ENCODE data around the gene SPATA13.

SPATA13 gene

GRCh38 chr13:24263632-24264031 lies 103.1 kb downstream of the SPATA13 start:
- no peak for DNase-seq

DNA sequence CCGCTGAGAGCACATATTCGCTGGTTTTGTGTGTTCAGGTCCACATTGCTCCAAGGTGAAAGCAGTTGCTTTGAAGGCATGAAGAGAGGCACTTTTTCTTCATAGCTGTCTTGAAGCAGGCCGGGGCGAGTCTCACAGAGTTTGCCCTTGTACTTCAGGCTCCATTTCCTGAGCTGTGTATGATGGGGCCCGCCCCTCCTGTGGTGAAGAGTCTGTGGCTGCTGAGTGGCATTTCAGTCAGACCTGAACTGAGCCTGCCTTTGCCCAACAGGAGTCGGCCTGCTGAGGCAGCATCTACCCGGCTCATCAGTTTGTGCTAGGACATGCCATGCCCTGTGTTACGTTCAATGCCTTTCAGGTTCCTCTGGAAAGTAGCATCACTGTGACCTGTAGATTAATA lies 104.5 kb downstream of the SPATA13 start:
- DNase-seq = no peak

DNA sequence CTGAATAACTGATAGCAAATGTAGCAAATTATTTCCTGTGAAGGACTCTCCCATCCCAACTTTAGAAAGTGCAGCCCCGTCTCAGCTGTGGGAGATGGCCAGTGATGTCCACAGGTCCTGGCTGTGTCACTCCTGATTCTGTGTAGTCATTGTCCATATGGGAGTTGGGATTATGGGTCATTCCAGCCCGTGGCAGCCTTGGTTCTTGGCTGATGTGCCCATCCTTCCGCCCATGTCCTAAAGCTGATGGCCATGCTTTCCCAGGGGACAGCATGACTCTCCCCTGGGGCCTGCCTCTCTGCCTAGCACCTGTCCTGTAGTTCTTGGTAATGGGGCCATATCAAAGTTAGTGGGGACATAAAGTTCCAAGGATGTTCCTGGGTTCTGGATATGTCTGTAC lies 104.9 kb downstream of the SPATA13 start:
- no peak for DNase-seq

DNA sequence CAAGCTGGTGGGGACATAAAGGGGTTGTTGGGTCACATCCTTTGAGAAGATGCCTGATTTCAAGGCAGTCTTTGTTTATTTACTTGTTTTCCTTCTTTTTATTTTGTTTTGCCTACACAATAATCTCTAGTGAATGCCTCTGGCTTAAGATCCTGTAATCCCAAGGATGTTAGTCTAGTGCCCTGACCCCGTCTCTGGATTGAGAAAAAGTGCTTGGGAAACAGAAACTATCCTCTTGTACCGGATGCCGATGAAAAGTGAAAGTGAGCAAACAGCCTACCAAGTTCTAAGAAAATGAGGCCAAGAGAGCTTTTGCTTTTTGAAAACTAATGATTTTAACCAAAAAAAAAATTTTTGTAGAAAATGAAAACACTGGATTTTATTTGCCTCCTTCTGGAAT lies 106.8 kb downstream of the SPATA13 start:
- DNase-seq = no peak

GRCh38 chr13:24267801-24268200 lies 107.3 kb downstream of the SPATA13 start:
- DNase-seq = no peak

DNA sequence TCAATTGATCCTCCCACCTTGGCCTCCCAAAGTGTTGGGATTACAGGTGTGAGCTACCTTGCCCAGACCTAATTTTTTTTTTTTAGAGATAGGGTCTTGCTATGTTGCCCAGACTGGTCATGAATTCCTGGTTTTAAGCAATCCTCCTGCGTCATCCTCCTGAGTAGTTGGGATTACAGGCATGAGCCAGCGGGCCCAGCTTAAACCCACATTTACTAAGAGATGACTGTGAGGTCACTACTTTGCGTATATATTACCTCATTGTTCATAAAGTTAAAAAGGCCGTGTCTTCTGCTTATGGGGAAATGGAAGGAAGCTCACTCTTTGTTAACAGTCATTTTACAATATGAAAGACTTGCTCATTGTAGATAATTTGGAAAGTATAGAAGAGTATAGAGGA lies 109.3 kb downstream of the SPATA13 start:
- DNase-seq = no peak

DNA sequence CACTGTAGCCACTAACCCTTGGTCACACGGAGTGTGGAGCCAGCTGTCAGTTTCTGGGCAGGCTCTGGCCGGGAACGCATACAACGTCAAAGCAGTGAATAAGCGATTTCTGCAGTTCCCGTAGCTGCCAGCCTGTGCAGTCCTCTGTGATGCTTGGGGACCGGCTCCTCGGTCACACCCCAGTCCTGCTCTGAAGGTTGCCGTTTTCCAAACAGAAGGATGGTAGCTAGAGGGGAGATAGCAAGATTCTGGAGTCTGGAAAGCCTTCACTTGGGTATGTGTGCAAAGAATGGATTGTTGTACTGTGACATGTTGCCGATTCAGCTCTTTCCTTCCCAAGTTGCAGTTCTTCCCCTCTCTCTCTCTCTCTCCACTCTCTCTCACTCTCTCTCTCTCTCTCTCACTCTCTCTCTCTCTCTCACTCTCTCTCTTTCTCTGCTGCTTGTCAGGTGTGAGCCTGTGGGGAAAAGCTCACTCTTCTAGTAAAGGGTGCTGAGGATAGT lies 110.2 kb downstream of the SPATA13 start:
- DNase-seq = no peak

GRCh38 chr13:24271231-24271600 lies 110.7 kb downstream of the SPATA13 start:
- DNase-seq = no peak

DNA sequence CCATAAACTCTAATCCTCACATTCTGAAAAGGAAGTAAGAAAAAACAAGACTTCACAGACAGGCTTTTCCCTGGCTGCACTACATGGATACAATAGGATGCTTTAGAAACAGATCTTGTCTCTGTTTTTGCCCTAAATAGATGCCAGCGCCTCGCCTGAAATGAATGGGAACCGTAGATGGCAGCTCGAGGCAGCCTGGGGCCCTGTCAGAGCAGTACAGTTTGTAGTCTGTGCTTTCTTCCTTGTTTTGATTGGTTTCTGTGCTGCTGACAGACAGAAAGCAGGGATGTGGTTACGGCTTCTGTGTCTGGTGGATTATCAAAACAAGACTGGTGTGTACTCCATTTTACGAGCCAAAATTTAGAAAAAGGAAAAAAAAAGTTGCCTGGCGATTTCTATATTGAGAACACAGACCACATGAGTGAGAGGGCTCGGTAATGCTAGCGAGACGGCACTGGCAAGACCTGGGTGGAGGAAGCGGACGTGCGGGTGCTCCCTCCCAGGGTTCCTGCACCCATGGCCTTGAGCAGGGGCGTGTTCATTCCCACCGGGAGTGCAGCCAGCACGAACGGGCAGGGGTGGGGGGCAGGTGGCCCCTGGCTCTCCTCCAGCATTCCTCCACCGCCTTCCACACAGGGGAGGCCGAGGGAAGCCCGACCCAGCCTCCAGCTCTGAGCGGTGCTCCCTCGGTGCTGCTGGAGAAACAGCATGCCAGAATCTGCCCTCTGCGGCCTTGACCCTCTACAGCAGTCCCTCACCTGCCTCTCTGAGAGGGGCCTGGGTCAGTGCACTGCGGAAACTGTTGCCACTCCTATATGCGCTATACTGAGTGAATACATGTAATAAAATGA lies 111.3 kb downstream of the SPATA13 start:
- no peak for DNase-seq

GRCh38 chr13:24272452-24273161 lies 112.1 kb downstream of the SPATA13 start:
- DNase-seq = no peak

DNA sequence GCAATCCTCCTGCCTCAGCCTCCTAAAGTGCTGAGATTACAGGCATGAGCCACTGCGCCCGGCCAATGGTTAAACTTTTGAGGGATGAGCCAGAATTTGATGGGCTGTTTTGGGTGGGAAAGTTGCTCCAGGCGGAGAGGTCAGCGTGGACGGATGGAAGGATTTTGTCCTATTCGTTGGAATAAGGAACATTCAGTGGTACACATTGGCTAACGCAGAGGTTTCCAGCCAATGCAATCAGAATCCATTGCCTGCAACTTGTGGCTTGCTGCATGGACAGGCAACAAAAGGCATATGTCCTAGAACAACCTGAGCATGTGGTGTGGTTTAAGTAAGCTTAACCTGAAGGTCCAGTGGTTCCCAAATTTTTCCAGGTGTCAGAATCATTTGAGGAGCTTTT lies 113.4 kb downstream of the SPATA13 start:
- DNase-seq = no peak

DNA sequence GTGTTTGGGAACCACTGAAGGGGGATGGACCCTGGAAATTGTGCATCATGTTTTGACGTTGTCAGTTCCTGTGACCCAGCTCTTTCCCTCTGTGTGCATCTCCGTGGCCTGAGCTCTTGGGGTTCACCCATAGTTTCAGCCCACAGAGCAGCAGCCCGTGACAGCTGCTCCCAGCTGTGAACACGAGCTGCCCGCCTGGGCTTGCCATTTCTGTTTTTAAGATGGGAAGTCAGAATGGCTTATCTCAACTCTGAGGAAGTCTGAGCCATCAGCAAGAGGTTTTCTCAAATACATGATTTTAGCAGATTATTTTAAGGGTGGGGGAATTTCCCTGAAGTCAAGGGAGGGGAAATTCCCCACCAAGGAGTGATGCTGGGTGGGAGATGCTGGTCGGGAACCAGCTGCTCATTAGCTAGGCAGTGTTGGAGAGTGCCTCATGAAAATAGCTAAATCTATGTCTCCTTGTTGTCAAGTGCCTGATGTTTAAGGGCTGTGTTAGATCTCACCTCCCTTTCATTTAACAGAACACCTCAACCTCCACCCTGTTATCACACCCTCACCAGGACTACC lies 114.0 kb downstream of the SPATA13 start:
- no peak for DNase-seq

DNA sequence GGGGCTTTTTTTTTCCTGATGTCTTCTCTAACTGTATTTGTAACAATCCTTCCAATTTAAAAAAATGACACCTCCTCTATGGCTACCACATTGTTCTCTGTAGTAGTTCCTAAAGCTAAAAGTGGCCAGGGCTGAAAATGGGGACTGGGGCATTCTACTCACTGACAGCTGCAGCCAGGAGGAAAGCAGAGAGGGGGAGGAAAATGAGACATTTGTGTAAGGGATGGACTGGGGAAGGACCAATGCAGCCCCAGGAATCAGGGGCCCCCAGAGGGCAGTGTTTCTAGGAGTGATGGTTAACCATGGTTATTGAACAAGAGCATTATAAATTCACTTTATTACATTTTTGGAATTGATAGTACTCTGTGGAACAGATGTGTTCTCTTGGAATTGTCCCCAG lies 114.5 kb downstream of the SPATA13 start:
- DNase-seq = no peak

DNA sequence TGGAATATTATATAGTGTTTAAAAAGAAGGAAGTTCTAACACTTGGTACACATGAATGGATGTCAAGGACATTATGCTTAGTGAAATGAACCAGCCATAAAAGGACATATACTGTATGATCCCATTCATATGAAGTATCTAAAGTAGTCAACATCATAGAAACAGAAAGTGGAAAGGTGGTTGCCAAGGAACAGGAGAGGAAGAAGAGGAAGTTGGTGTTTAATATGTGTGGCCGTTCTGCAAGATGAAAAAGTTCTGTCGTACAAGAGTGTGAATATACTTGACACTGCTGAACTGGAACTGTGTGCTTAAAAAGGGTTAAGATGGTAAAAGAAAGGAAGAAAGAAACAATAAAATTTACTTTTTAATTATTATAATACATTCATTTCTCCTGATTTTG lies 115.8 kb downstream of the SPATA13 start:
- no peak for DNase-seq

DNA sequence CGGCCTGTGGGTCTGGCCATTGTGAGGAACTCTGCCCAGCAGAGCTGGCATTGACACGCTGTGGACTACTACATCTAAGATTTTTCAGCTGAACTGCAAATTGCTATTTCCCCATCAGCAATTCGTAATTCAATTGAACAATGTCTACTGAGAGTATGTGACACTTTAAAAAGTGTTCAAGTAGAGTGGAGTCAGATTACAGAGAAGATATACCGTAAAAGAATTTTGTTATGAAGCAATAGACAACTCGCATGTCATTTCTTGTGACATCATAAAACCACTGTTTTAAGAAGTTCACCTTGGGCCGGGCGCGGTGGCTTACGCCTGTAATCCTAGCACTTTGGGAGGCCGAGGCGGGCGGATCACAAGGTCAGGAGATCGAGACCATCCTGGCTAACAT lies 116.3 kb downstream of the SPATA13 start:
- DNase-seq = no peak

- DNase-seq = no peak
These were observed 117.2 kb downstream of the SPATA13 start for GRCh38 chr13:24277761-24278160.

- no peak for DNase-seq
These were observed 119.0 kb downstream of the SPATA13 start for GRCh38 chr13:24279327-24280110.

DNA sequence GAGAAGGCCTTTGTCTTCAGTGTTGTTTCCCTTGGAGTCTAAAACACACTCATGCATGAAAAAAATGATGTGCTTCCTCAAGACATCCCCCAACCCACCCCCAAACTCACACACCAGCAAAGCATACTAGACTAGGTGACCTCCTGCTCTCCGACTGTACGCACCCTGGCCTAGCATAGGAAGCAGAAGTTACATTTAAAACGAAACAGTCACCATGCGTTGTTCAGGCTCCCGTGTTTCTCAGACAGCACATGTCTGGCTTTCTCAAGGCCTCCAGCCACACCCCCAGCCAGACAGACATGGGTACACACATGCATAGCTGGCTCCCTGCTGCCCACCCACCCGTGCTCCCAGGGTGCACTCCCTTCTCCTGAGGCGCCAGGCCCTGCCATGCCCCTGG lies 120.2 kb downstream of the SPATA13 start:
- no peak for DNase-seq

- DNase-seq = no peak
These were observed 120.9 kb downstream of the SPATA13 start for GRCh38 chr13:24281188-24282008.

GRCh38 chr13:24282256-24282655 lies 121.7 kb downstream of the SPATA13 start:
- no peak for DNase-seq

- no peak for DNase-seq
These were observed 124.5 kb downstream of the SPATA13 start for GRCh38 chr13:24284889-24285565.

- no peak for DNase-seq
These were observed 126.1 kb downstream of the SPATA13 start for GRCh38 chr13:24286624-24287023.

All from NCI-H2029 treated with DMSO at 0.1 percent for 48 hours (cell line).